BLaER1 (cell line): ENCODE data around the gene RBBP8NL.

Experiments
- H3K27ac ChIP-seq: shearing (Covaris generic); formaldehyde crosslinking; 2 replicates; pipeline ENCODE4 v1.8.1; 2022
- H3K27me3 ChIP-seq: shearing (Covaris generic); formaldehyde crosslinking; 2 replicates; pipeline ENCODE4 v1.8.1; 2022
- H3K36me3 ChIP-seq: shearing (Covaris generic); formaldehyde crosslinking; 2 replicates; pipeline ENCODE4 v1.8.1; 2022
- H3K4me1 ChIP-seq: shearing (Covaris generic); formaldehyde crosslinking; 2 replicates; pipeline ENCODE4 v1.8.1; 2022
- H3K4me2 ChIP-seq: shearing (Covaris generic); formaldehyde crosslinking; 2 replicates; pipeline ENCODE4 v1.8.1; 2022
- H3K4me3 ChIP-seq: shearing (Covaris generic); formaldehyde crosslinking; 2 replicates; pipeline ENCODE4 v1.8.1; 2022
- H3K9ac ChIP-seq: shearing (Covaris generic); formaldehyde crosslinking; 2 replicates; pipeline ENCODE4 v1.8.1; 2022
- H3K9me3 ChIP-seq: shearing (Covaris generic); formaldehyde crosslinking; 2 replicates; pipeline ENCODE4 v1.8.1; 2022
- H4K20me1 ChIP-seq: shearing (Covaris generic); formaldehyde crosslinking; 2 replicates; pipeline ENCODE4 v1.8.1; 2022
- Cebpa-rat ChIP-seq: shearing (Covaris generic); IDR thresholded peaks from 2 replicates; pipeline ENCODE4 v1.8.1; 2022

Gene RBBP8NL

DNA sequence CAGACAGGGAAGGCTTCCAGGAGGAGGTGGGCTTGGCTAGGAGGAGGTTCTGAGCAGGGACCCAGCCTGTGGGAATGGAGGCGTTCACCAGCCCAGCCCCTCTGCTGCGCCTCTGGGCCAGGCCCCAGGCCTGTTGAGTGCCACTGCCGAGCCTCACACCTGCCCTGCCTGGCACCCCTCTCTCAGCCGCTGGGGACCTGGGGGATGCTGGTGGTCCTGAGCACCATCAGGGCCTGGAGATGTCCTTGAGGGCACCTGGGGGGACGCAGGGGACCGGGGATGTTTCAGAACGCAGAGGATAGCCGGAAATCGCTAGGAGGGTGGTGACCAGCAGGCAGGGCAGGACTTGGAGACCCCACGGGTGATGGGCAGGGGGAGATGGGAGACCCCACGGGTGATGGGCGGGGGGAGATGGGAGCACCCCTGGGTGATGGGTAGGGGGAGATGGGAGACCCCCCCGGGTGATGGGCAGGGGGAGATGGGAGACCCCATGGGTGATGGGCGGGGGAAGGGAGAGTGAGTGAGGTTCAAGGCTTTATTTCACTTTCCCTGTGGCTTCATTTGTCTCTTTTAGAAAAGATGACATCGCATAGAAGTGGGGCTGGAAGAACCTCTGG, 35.7 kb upstream of the RBBP8NL start:
- H3K27ac ChIP-seq = no peak overlapping the region
- peaks cover 14% of the 10 kb centered on the region; the same call in 1 of the 2 replicates for H3K27me3 ChIP-seq
- H3K4me3 ChIP-seq = no peak overlapping the region
- no peak for TF ChIP-seq Cebpa-rat
- no peaks in the 10 kb centered on the region for H3K9me3 ChIP-seq
- H3K4me2 ChIP-seq = no peak overlapping the region
- no peaks in the 10 kb centered on the region for H3K4me1 ChIP-seq
- H3K36me3 ChIP-seq = no peaks in the 10 kb centered on the region
- H3K9ac ChIP-seq = no peak overlapping the region
- peaks cover 16% of the 10 kb centered on the region; the same call in 1 of the 2 replicates for H4K20me1 ChIP-seq

DNA sequence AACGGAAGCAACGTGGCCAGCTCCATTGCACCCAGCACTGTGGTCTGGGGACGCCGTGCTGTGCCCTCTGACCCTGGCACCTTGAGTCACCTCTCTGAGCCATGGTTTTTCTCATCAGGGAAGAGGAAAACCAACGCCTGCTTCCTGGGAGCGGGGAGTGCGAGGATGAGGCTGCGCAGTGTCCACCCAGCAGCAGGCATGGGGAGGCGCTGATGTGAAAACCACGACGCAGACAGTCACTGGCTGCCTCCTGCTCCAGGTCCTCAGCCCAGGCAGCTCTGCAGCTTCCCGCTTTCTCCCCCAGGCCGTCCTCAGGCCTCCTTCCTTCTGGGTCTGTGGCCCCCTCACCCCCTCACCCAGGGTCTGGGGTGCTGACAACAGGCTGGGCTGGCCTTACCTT, 34.5 kb upstream of the RBBP8NL start:
- Histone ChIP-seq H4K20me1 (peaks cover 8% of the 10 kb centered on the region; the same call in 1 of the 2 replicates), H3K27ac (no peak overlapping the region), H3K9me3 (no peaks in the 10 kb centered on the region), H3K36me3 (no peaks in the 10 kb centered on the region), H3K4me2 (no peak overlapping the region), H3K27me3 (peaks cover 15% of the 10 kb centered on the region; the same call in 1 of the 2 replicates), H3K9ac (no peak overlapping the region), H3K4me1 (peaks cover 7% of the 10 kb centered on the region), H3K4me3 (no peak overlapping the region)
- no peak for TF ChIP-seq Cebpa-rat

DNA sequence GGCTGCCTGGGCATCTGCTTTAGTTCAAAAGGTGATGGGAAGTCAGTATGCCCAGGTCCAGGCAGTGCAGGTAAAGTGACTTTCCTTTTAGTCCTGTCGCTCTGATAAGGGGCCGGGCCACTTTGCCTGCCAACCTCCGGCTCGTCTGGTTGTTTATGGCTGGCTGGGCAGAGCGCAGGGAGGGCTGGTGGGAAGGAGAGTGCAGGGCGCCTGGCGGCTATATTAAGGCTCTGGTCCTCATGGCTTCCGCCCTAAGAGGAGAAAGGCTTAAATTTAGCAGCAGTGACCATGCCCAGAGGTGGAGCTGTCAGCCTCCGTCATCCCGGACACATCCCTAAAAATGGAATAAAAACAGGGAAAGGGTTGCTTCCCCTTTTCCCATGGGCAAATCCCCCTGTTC, 33.8 kb upstream of the RBBP8NL start:
- H3K4me3 ChIP-seq = no peak overlapping the region

GRCh38 chr20:62460678-62461077, 33.3 kb upstream of the RBBP8NL start:
- H3K9me3 ChIP-seq = no peaks in the 10 kb centered on the region
- H4K20me1 ChIP-seq = peaks cover 13% of the 10 kb centered on the region; the same call in 1 of the 2 replicates
- H3K4me3 ChIP-seq = no peak overlapping the region
- peaks cover 18% of the 10 kb centered on the region for H3K4me1 ChIP-seq
- peaks cover 11% of the 10 kb centered on the region; the same call in 1 of the 2 replicates for H3K27me3 ChIP-seq
- H3K9ac ChIP-seq = no peak overlapping the region
- no peaks in the 10 kb centered on the region for H3K36me3 ChIP-seq
- H3K27ac ChIP-seq = no peak overlapping the region
- H3K4me2 ChIP-seq = no peak overlapping the region
- TF ChIP-seq Cebpa-rat = no peak

More for the DNA sequence above, 33.8 kb upstream of the RBBP8NL start:
- Histone ChIP-seq H3K9me3 (no peaks in the 10 kb centered on the region), H3K4me1 (peaks cover 13% of the 10 kb centered on the region), H3K27ac (no peak overlapping the region), H3K27me3 (peaks cover 13% of the 10 kb centered on the region; the same call in 1 of the 2 replicates), H4K20me1 (peaks cover 8% of the 10 kb centered on the region; the same call in 1 of the 2 replicates), H3K9ac (no peak overlapping the region), H3K4me2 (no peak overlapping the region), H3K36me3 (no peaks in the 10 kb centered on the region)
- no peak for TF ChIP-seq Cebpa-rat

- Histone ChIP-seq H3K36me3 (no peaks in the 10 kb centered on the region), H3K9me3 (no peaks in the 10 kb centered on the region), H3K4me3 (no peak overlapping the region), H3K9ac (no peak overlapping the region), H3K4me2 (no peak overlapping the region), H4K20me1 (peaks cover 19% of the 10 kb centered on the region; the same call in 1 of the 2 replicates), H3K27me3 (peaks cover 22% of the 10 kb centered on the region), H3K27ac (no peak overlapping the region), H3K4me1 (peaks cover 24% of the 10 kb centered on the region)
- TF ChIP-seq Cebpa-rat = no peak
These were observed 32.1 kb upstream of the RBBP8NL start for GRCh38 chr20:62459488-62459887.

- Histone ChIP-seq H4K20me1 (peaks cover 19% of the 10 kb centered on the region; the same call in 1 of the 2 replicates), H3K4me2 (no peak overlapping the region), H3K27me3 (peaks cover 31% of the 10 kb centered on the region), H3K36me3 (no peaks in the 10 kb centered on the region), H3K9ac (no peak overlapping the region), H3K27ac (no peak overlapping the region), H3K4me1 (peaks cover 31% of the 10 kb centered on the region), H3K4me3 (no peak overlapping the region), H3K9me3 (no peaks in the 10 kb centered on the region)
- no peak for TF ChIP-seq Cebpa-rat
These were observed 31.2 kb upstream of the RBBP8NL start for GRCh38 chr20:62458275-62459251.

GRCh38 chr20:62457831-62458230, 30.5 kb upstream of the RBBP8NL start:
- H3K9ac ChIP-seq = no peak overlapping the region
- peaks cover 38% of the 10 kb centered on the region for H3K4me1 ChIP-seq
- H3K27me3 ChIP-seq = peaks cover 36% of the 10 kb centered on the region
- H3K4me3 ChIP-seq = no peak overlapping the region
- no peaks in the 10 kb centered on the region for H3K36me3 ChIP-seq
- peaks cover 19% of the 10 kb centered on the region; the same call in 1 of the 2 replicates for H4K20me1 ChIP-seq
- TF ChIP-seq Cebpa-rat = no peak
- no peaks in the 10 kb centered on the region for H3K9me3 ChIP-seq
- no peak overlapping the region for H3K4me2 ChIP-seq
- no peak overlapping the region for H3K27ac ChIP-seq

- peaks cover 38% of the 10 kb centered on the region for H3K4me1 ChIP-seq
- no peak for TF ChIP-seq Cebpa-rat
These were observed 29.8 kb upstream of the RBBP8NL start for GRCh38 chr20:62457098-62457497.

DNA sequence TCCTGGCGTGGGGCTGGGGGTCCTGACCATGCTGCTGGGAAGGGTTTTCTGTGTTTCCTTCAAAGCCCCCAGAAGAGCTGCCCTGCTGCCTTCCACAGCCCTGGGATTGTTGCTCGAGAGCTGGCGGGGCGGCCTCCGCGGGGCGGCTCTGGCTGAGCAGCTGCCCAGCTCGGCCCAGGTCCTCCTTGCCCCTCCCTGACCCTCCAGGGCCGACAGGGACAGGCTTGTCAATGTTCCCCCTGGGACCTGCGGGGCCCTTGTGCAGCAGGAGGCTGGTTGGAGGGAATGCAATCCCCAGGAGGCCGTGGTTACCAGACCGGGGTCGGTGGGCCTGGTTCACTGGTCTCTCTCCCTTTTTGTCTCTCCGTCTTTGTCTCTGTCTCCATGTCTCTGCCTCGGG, 28.6 kb upstream of the RBBP8NL start:
- Histone ChIP-seq H3K9me3 (no peaks in the 10 kb centered on the region), H3K9ac (no peak overlapping the region), H3K27me3 (peaks cover 40% of the 10 kb centered on the region), H4K20me1 (peaks cover 19% of the 10 kb centered on the region; the same call in 1 of the 2 replicates), H3K36me3 (no peaks in the 10 kb centered on the region), H3K4me1 (peaks cover 38% of the 10 kb centered on the region), H3K27ac (no peak overlapping the region), H3K4me2 (peak overlapping the region; percentile 84), H3K4me3 (no peak overlapping the region)
- TF ChIP-seq Cebpa-rat = no peak

More at GRCh38 chr20:62457098-62457497, 29.8 kb upstream of the RBBP8NL start:
- peak overlapping the region; percentile 84 for H3K4me2 ChIP-seq
- H3K9ac ChIP-seq = no peak overlapping the region
- H3K4me3 ChIP-seq = no peak overlapping the region
- no peaks in the 10 kb centered on the region for H3K36me3 ChIP-seq
- no peak overlapping the region for H3K27ac ChIP-seq
- peaks cover 40% of the 10 kb centered on the region for H3K27me3 ChIP-seq
- no peaks in the 10 kb centered on the region for H3K9me3 ChIP-seq
- peaks cover 19% of the 10 kb centered on the region; the same call in 1 of the 2 replicates for H4K20me1 ChIP-seq
